K562 (cell line): Measurements from ENCODE around the gene OR8G5. TPM values are rescaled to one million over a fixed set of nuclear protein-coding genes. Genes with fewer than 3 reads are reported as not detected.
A peak's percentile ranks its signal among the peaks of the same experiment; 100 is the strongest.

Experiments used
- BRD4 ChIP-seq: fragments of 200-600 bp; sonication (generic); IDR thresholded peaks from 2 replicates; pipeline ENCODE4 v1.6.1; 2017; ENCODE audit warnings: inconsistent platforms
- CCNT2 ChIP-seq: IDR thresholded peaks from 2 replicates; pipeline ENCODE4 v1.6.1; 2011; ENCODE audit warnings: borderline replicate concordance, low read depth, mild to moderate bottlenecking, moderate library complexity, mixed read lengths, low read length; ENCODE audit not compliant: insufficient read length; ENCODE audit errors: extremely low read depth
- EP300 ChIP-seq: IDR thresholded peaks from 2 replicates; pipeline ENCODE4 v1.6.1; 2012; ENCODE audit warnings: low read length, improper control_type of control experiment
- FOXK2 ChIP-seq, 2 experiments: fragments of 450-650 bp; IDR thresholded peaks in 1 of 2; conservative IDR thresholded peaks in 1 of 2; 2 replicates each; pipeline ENCODE4 v1.6.1; 2016; ENCODE audit warnings: low read depth in 2 of 2, mild to moderate bottlenecking in 1 of 2
- FOXP4 ChIP-seq: sonication (generic); formaldehyde crosslinking; IDR thresholded peaks from 2 replicates; pipeline ENCODE4 v1.8.0; 2022; ENCODE audit warnings: mild to moderate bottlenecking, missing genetic modification reagents, borderline replicate concordance
- GABPA ChIP-seq: fragments of 200-800 bp; sonication (Bioruptor generic); conservative IDR thresholded peaks from 2 replicates; pipeline ENCODE4 v1.6.1; 2016; ENCODE audit warnings: low read depth, missing genetic modification characterization, missing compliant biosample characterization
- HDAC3 ChIP-seq: fragments of 450-650 bp; IDR thresholded peaks from 2 replicates; pipeline ENCODE4 v1.6.1; 2018; ENCODE audit warnings: borderline replicate concordance, mild to moderate bottlenecking, moderate library complexity; ENCODE audit not compliant: partially characterized antibody
- KLF13 ChIP-seq: fragments of 450-650 bp; IDR thresholded peaks from 2 replicates; pipeline ENCODE4 v1.6.1; 2016; ENCODE audit warnings: missing genetic modification characterization, low read depth, mild to moderate bottlenecking, missing compliant biosample characterization, moderate library complexity, borderline replicate concordance
- MAFG ChIP-seq: fragments of 450-650 bp; conservative IDR thresholded peaks from 2 replicates; pipeline ENCODE4 v1.6.1; 2016; ENCODE audit warnings: missing genetic modification characterization, missing compliant biosample characterization
- MECOM ChIP-seq: fragments of 250-450 bp; sonication (Bioruptor Pico); IDR thresholded peaks from 2 replicates; pipeline ENCODE4 v1.8.0; 2022; ENCODE audit warnings: inconsistent platforms
- MEF2D ChIP-seq: conservative IDR thresholded peaks from 2 replicates; pipeline ENCODE4 v1.6.1; 2016; ENCODE audit warnings: low read depth, missing genetic modification characterization, missing compliant biosample characterization
- MTA3 ChIP-seq: fragments of 450-650 bp; formaldehyde crosslinking; IDR thresholded peaks from 2 replicates; pipeline ENCODE4 v1.6.1; 2017; ENCODE audit warnings: mild to moderate bottlenecking, borderline replicate concordance
- NCOA1 ChIP-seq: fragments of 450-650 bp; IDR thresholded peaks from 2 replicates; pipeline ENCODE4 v1.6.1; 2016; ENCODE audit warnings: low read depth
- PHB2 ChIP-seq: fragments of 450-650 bp; IDR thresholded peaks from 2 replicates; pipeline ENCODE4 v1.6.1; 2017; ENCODE audit warnings: low read depth
- PHF20 ChIP-seq: fragments of 450-650 bp; IDR thresholded peaks from 2 replicates; pipeline ENCODE4 v1.6.1; 2018; ENCODE audit not compliant: partially characterized antibody
- PRMT5 ChIP-seq: sonication (generic); formaldehyde crosslinking; IDR thresholded peaks from 2 replicates; pipeline ENCODE4 v1.5.0; 2020; ENCODE audit warnings: missing genetic modification reagents
- SNRNP70 ChIP-seq: fragments of 200-400 bp; formaldehyde crosslinking; optimal IDR thresholded peaks from 2 replicates; pipeline ENCODE3; 2017; ENCODE audit warnings: low read depth, low read length
- ZBTB8A ChIP-seq: fragments of 450-650 bp; IDR thresholded peaks from 2 replicates; pipeline ENCODE4 v1.6.1; 2018; ENCODE audit warnings: mild to moderate bottlenecking, moderate library complexity; ENCODE audit not compliant: partially characterized antibody
- ZNF668 ChIP-seq: fragments of 250-450 bp; sonication (Bioruptor Pico); IDR thresholded peaks from 2 replicates; pipeline ENCODE4 v1.8.0; 2022; ENCODE audit warnings: mild to moderate bottlenecking, inconsistent platforms
- ZNF778 ChIP-seq: fragments of 450-650 bp; formaldehyde crosslinking; IDR thresholded peaks from 2 replicates; pipeline ENCODE4 v1.4.0; 2020; ENCODE audit warnings: mild to moderate bottlenecking, moderate library complexity
- polyA plus RNA-seq, 8 experiments: library from polyadenylated mRNA; depleted of rRNA in 4 of 8; stranded (reverse) in 5 of 8; unstranded in 3 of 8; fragments of >200 nt; fragmentation: Nextera tagmentation in 2 of 8; fragmentation: Illumina TruSeq in 1 of 8; extraction: Ambion mirVana in 2 of 8; extraction: Trizol in 1 of 8; gene quantifications; 2 replicates each; pipeline versions ENCODE4 v1.2.1 to v1.2.3, GENCODE V29; 2011 to 2014; ENCODE audit warnings: inconsistent platforms in 1 of 8, missing spikeins in 1 of 8
- total RNA-seq, 7 experiments: library from RNA; depleted of rRNA in 6 of 7; stranded (reverse); fragments of >200 nt in 6 of 7; fragmentation: Illumina TruSeq in 2 of 7; extraction: Trizol in 2 of 7; gene quantifications; 2 replicates each; pipeline versions ENCODE4 v1.2.1 to v1.2.3, GENCODE V29; 2011 to 2021; ENCODE audit warnings: low replicate concordance in 1 of 7
- TF ChIP-seq, protein P1 (sequence below): fragments of 200-400 bp; formaldehyde crosslinking; IDR thresholded peaks from 2 replicates; pipeline ENCODE4 v1.6.1; 2017; ENCODE audit warnings: mild to moderate bottlenecking, low read depth, low read length, moderate library complexity
- TF ChIP-seq, protein P2 (sequence below): fragments of 450-650 bp; IDR thresholded peaks from 2 replicates; pipeline ENCODE4 v1.6.1; 2014; ENCODE audit warnings: low read depth, mild to moderate bottlenecking, moderate library complexity, borderline replicate concordance

The OR8G5 gene
- total and polyA plus RNA-seq, 9 of the 15 experiments (the other 6 are each of a cell fraction or from before 2014, with no cell fraction given), result 0.18 to 3.8 (median 1.7) TPM

DNA sequence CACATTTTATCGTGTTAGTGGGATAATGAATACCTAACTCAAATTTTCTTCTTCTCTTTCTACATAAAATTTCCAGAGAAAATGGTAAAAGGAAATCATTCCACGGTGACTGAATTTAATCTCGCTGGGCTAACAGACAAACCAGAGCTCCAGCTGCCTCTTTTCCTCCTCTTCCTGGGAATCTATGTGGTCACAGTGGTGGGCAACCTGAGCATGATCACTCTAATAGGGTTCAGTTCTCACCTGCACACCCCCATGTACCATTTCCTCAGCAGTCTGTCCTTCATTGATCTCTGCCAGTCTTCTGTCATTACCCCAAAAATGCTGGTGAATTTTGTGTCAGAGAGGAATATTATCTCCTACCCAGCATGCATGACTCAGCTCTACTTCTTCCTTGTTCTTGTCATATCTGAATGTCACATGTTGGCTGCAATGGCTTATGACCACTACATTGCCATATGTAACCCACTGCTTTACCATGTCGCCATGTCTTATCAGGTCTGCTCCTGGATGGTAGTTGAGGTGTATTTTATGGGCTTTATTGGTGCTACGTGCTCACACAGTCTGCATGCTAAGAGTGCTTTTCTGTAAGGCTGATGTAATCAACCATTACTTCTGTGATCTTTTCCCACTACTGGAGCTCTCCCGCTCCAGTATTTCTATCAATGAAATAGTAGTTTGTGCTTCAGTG, 48.9 kb upstream of the OR8G5 start (continued):
- TF ChIP-seq, protein P1, sequence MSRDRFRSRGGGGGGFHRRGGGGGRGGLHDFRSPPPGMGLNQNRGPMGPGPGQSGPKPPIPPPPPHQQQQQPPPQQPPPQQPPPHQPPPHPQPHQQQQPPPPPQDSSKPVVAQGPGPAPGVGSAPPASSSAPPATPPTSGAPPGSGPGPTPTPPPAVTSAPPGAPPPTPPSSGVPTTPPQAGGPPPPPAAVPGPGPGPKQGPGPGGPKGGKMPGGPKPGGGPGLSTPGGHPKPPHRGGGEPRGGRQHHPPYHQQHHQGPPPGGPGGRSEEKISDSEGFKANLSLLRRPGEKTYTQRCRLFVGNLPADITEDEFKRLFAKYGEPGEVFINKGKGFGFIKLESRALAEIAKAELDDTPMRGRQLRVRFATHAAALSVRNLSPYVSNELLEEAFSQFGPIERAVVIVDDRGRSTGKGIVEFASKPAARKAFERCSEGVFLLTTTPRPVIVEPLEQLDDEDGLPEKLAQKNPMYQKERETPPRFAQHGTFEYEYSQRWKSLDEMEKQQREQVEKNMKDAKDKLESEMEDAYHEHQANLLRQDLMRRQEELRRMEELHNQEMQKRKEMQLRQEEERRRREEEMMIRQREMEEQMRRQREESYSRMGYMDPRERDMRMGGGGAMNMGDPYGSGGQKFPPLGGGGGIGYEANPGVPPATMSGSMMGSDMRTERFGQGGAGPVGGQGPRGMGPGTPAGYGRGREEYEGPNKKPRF, result no peak
- TF ChIP-seq MECOM (CRISPR knock-in tag) (peak; percentile 29; the same call in 1 of the 2 replicates), PRMT5 (CRISPR knock-in tag) (no peak), MAFG (tag) (peak; percentile 99), ZNF778 (CRISPR knock-in tag) (no peak), EP300 (peak; percentile 93), SNRNP70 (no peak), ZNF668 (peak; percentile 62; the same call in 1 of the 2 replicates), MEF2D (tag) (peak; percentile 87), BRD4 (peak; percentile 61; the same call in 1 of the 2 replicates), GABPA (no peak), PHF20 (peak; percentile 80), ZBTB8A (no peak), MTA3 (peak; percentile 86; the same call in 1 of the 2 replicates), PHB2 (peak; percentile 70), FOXP4 (CRISPR knock-in tag) (no peak), HDAC3 (peak; percentile 78), NCOA1 (peak; percentile 87), KLF13 (tag) (peak; percentile 69; the same call in 1 of the 2 replicates), CCNT2 (peak; percentile 60), FOXK2 (conservative IDR thresholded peaks at IDR 0.05 in 1 of 2, IDR thresholded peaks at IDR 0.05 in 1 of 2; ENCODE audit: low read depth in 2 of 2) (peak; percentile 32 to 72; a peak in 2 of 4 replicates)
- TF ChIP-seq, protein P2, sequence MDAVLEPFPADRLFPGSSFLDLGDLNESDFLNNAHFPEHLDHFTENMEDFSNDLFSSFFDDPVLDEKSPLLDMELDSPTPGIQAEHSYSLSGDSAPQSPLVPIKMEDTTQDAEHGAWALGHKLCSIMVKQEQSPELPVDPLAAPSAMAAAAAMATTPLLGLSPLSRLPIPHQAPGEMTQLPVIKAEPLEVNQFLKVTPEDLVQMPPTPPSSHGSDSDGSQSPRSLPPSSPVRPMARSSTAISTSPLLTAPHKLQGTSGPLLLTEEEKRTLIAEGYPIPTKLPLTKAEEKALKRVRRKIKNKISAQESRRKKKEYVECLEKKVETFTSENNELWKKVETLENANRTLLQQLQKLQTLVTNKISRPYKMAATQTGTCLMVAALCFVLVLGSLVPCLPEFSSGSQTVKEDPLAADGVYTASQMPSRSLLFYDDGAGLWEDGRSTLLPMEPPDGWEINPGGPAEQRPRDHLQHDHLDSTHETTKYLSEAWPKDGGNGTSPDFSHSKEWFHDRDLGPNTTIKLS, result 0 out of 2 replicates have a peak, but pooled peaks have one; percentile 40
